NCI-H748 (cell line): ENCODE results near the gene GCNT2.
"Not testable (repeated sequence)": the region's sequence is repeated elsewhere in the genome, so short reads cannot be mapped to it uniquely, and the experiment has no call there.

ENCODE experiments used
- DNase-seq: peaks from one replicate; lab custom pipeline; 2025; ENCODE audit not compliant: unreplicated experiment; lab: John Stamatoyannopoulos, UW

Gene GCNT2

GRCh38 chr6:10513544-10513943 is 7.6 kb upstream of the GCNT2 start:
- DNase-seq: no peak

- DNase-seq: no peak
Measured at GRCh38 chr6:10514049-10514780, 6.9 kb upstream of the GCNT2 start.

- no peak for DNase-seq
Measured at GRCh38 chr6:10516953-10517352, 4.2 kb upstream of the GCNT2 start.

- DNase-seq: no peak
Measured at GRCh38 chr6:10518557-10519407, 2.4 kb upstream of the GCNT2 start.

DNA sequence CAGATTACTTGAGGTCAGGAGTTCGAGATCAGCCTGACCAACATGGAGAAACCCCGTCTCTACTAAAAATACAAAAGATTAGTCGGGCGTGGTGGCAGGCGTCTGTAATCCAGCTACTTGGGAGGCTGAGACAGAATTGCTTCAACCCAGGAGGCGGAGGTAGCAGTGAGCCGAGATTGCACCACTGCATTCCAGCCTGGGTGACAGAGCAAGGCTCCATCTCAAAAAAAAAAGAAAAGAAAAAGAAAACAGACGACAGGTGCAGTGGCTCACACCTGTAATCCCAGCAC is 1.8 kb upstream of the GCNT2 start:
- not testable (repeated sequence) for DNase-seq

GRCh38 chr6:10520468-10520867 is 683 bp upstream of the GCNT2 start:
- no peak for DNase-seq

DNA sequence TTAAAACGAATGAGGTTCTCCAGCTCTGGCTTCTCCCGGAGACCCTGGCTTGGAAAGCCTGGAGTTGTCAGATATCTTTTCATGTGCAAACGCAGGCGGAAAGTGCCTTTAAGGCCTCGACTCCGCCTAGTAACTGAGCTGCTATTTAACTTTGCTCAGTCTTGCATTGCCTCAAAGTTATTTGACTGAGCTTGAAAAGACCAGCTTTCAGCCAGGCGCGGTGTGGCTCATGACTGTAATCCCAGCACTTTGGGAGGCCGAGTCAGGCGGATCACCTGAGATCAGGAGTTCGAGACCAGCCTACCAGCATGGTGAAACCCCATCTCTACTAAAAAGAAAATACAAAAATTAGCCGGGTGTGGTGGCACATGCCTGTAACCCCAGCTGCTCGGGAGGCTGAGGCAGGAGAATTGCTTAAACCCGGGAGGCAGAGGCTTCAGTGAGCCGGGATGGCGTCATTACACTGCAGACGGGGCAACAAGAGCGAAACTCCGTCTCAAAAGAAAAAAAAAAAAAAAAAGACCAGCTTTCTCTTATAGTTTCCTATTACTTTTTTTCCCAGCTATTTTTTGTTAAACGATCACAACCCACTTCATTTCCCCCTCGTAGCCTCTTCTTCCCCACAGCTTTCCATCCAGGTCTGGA is 1.9 kb downstream of the GCNT2 start:
- DNase-seq: no peak

- DNase-seq: no peak
Measured at GRCh38 chr6:10526156-10526555, 5.0 kb downstream of the GCNT2 start.

GRCh38 chr6:10528158-10528981 is 7.2 kb downstream of the GCNT2 start:
- peak; percentile 87 for DNase-seq

GRCh38 chr6:10529231-10529801 is 8.2 kb downstream of the GCNT2 start:
- peak; percentile 28 for DNase-seq

GRCh38 chr6:10529828-10530374 is 8.8 kb downstream of the GCNT2 start:
- DNase-seq: not testable (repeated sequence)

DNA sequence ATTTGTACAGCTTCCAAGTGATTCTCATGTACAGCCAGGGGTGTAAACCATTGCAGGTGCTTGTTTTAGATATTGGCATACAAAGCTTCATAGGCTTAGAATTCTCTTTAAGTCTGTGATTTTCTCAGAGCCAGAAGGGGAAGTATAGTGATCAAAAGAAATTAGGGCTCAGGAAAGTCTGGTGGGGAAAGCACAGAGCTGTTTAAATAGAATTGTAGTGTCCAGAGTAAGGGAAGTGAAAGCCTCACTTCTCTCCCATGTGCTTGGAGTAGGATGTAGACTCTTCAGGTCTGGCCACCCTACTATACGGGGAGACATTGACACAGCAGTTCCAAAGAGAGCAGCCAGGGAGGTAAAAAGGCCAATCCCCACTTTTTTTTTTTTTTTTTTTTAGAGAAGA is 10.4 kb downstream of the GCNT2 start:
- DNase-seq: peak; percentile 37

GRCh38 chr6:10531942-10532341 is 10.8 kb downstream of the GCNT2 start:
- no peak for DNase-seq

- no peak for DNase-seq
Measured at GRCh38 chr6:10532392-10532791, 11.2 kb downstream of the GCNT2 start.

DNA sequence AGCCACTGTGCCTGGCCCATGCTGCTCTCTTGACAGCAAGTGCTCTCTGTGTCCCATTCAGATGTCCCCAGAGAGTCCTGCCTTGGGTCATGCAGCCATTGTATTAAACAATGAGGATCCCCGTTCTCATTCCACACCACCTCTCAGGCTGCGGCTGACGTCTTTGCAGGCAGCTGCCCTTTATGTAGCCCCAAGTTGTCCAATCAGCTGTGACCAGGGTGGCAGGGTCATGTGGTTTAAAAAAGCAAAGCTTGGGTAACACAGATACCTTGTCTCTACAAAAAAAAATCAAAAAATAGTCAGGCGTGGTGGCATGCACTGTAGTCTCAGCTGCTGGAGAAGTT is 13.2 kb downstream of the GCNT2 start:
- DNase-seq: no peak

DNA sequence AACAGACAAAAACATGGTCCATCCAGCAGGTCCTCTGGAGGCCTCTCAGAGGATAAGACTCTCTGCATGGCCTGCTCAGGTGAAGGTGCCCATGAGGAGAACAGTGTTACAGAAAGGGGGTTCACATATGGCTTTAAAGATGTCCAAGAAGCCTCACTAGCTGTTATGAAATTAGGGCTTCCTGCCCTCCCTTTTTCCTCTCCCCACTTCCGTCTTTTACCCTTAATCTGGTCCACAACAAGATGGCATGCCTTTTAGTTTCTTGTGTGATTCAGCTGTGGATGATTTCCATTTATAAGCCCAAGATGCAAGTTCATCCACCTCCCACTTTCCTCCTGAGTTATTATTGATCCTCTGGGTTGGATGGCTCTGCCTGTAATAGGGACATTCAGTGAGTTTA is 14.0 kb downstream of the GCNT2 start:
- DNase-seq: no peak

- no peak for DNase-seq
Measured at GRCh38 chr6:10537726-10538125, 16.6 kb downstream of the GCNT2 start.

- no peak for DNase-seq
Measured at GRCh38 chr6:10540073-10540746, 19.1 kb downstream of the GCNT2 start.

- DNase-seq: no peak
Measured at GRCh38 chr6:10541591-10541990, 20.4 kb downstream of the GCNT2 start.

DNA sequence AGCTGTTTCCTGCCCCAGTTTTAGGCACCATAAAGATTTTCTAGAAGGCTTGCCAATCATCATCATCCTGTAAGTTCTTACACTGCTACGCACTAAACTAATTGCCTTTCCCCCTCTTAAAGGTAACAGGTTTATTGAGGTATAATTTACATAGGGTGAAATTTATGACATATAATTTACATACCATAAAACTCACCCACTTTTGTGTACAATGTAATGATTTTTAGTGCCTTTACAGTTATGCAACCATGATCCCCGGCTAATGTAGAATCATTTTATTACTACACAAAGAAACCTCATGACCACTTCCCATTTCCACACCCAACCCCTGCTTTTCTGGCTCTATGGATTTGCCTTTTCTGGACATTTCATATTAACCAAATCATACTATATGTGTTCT is 21.1 kb downstream of the GCNT2 start:
- DNase-seq: no peak
